GM12892 (cell line): ENCODE results near the gene SH3RF3.

Experiments
- POLR2A ChIP-seq: IDR thresholded peaks from 2 replicates; pipeline ENCODE4 v1.6.1; 2011; ENCODE audit warnings: low read depth, low read length, control low read depth
- POLR2AphosphoS5 ChIP-seq: IDR thresholded peaks from 2 replicates; pipeline ENCODE4 v1.6.1; 2011; ENCODE audit warnings: low read depth, low read length, control low read depth

- TF ChIP-seq POLR2AphosphoS5 (no peak), POLR2A (no peak)
Measured at GRCh38 chr2:109501461-109501860, 372.5 kb downstream of the SH3RF3 start.
